Hepatic stellate cell (primary cell): Measurements from ENCODE around the gene LIX1.
"Not testable (repeated sequence)": the region's sequence is repeated elsewhere in the genome, so short reads cannot be mapped to it uniquely, and the experiment has no call there.

Experiments
- DNase-seq: peaks from one replicate; pipeline ENCODE4 v3.0.0; 2011; ENCODE audit warnings: low spot score

The LIX1 gene

DNA sequence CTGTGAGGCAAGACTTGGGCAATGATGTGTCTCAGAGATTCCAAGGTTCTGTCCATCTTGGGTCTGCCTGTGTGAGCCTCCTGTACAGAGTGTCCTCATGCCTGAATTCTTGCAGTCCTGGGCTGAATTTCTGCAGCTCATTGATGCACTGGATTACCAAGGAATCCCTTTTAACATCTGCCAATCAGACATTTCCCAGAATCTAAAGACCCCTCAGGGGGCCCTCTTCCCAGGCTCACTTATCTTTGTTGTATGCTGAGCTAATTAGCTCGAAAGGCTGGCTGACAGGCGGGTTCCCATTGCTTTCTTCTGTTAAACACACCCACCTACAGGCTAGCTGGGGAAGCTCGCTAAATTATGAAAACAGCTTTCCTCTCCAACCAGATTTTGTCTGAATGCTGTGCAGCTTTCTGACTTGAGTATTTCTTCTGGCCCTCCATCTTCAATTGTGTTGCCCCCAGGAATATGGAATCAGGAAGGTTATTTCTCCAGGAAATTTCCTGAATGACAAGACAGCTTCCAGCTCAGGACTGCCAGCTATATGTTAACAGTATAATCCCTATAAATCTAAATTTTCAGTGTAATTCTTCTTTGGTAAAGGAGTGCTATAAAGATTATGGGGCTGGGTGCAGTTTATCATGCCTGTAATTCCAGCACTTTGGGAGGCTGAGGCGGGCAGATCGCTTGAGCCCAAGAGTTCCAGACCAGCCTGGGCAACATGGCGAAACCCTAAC, at the start of gene LIX1:
LIX1 (minus strand) TSS at position 91 of the 734 bp plus-strand sequence; CDS start at position 56, 35 bp downstream.
- peak; percentile 16 for DNase-seq

DNA sequence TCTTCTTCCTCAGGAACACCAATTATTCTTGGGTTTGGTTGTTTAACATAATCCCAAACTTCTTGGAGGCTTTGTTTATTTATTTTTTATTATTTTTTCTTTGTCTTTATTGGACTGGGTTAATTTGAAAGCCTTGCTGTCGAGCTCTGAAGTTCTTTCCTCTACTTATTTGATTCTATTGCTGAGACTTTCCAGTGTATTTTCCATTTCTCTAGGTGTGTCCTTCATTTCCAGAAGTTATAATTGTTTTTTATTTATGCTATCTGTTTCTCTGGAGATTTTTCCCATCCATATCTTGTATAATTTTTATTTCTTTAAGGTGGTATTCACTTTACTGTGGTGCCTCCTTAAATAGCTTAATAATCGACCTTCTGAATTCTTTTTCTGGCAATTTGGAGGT, 49.5 kb upstream of the LIX1 start:
- DNase-seq = no peak

DNA sequence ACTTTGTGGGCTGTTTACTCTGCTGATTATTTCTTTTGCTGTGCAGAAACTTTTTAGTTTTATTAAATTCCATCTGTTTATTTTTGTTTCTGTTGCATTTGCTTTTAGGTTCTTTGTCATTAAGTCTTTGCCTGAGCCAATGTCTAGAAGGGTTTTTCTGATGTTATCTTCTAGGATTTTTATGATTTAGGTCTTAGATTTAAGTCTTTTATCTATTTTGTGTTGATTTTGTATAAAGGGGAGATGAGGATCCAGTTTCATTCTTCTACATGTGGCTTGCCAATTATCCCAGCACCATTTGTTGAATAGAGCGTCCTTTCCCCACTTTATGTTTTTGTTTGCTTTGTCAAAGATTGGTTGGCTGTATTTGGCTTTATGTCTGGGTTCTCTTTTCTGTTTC, 47.1 kb upstream of the LIX1 start:
- DNase-seq = not testable (repeated sequence)

DNA sequence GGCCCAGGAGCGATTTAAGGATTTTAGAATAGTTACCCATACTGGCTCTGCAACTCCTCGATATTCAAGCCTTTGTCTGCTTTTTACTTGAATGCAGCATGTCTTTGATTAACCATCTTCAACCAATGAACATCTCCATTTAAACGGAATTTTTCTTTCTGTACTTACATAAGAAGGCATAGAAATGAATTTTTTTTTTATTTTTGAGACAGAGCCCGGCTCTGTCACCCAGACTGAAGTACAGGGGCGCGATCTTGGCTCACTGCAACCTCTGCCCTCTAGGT, 41.5 kb upstream of the LIX1 start:
- no peak for DNase-seq

DNA sequence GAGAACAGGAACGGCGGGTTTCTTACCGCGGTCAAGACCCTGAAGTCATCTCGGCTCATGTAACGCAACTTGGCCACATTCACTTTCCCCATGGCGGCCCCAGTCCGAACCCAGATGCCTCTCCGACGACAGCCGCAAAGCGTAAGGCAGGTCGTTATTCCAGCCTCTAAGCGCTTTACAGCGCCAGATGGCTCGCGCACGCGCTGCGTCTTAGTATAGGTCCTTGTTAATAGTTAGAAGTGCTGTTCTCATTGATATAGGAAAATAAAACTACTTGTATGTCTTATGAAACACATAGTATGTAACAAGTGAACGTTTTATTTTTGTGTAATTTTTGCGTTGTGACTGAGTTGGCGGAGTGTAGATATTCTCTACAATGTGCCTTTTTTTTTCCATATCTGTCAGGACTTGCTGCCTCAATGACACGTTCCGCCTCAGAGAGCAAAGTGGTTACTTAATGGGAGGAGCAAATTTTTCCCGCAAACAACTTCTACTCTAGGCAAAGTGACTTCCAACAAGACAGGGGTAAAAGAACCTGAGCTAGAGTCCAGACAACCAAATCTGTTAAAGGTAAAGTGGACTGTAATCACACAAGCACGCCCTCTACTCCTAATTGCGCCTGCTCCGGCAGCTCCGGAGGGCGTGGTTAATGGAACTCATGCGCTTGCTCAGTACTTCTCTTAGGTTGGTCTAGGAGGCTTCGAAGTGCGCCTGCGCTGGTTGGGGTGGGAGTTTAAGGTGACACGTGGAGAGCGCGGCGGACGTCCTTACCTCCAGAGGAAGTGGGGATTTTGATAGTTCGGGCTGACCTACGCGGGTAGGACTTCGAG, 40.9 kb upstream of the LIX1 start, which contains the start of gene RIOK2:
RIOK2 (minus strand) TSS at position 148 of the 830 bp plus-strand sequence; CDS start at position 92, 56 bp downstream.
- peak; percentile 78 for DNase-seq

DNA sequence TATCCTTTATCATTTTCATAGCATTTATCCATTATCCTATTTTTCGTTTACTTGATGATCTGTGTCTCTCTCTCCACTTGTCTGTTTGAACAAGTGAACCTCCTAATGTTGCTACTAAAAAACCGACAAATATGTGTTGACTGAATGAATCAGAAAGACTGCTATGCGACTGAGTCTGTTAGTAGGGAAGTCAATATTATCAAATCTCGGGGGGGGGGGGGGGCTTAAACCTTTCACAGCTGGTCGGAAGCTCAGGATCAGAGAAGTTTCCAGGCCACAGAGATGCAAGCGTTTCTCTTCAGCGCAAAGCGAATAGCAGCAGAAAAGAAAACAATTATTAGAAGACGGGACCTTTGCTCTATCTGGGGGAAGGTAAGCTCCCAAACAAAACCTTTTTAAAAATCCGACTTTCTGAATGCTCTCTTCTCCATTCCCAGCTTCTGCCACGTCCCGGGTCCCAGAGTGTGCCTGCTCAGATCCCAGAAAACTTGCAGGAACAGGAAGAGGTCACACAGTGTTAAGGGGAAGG, 40.2 kb upstream of the LIX1 start:
- DNase-seq = peak; percentile 12

DNA sequence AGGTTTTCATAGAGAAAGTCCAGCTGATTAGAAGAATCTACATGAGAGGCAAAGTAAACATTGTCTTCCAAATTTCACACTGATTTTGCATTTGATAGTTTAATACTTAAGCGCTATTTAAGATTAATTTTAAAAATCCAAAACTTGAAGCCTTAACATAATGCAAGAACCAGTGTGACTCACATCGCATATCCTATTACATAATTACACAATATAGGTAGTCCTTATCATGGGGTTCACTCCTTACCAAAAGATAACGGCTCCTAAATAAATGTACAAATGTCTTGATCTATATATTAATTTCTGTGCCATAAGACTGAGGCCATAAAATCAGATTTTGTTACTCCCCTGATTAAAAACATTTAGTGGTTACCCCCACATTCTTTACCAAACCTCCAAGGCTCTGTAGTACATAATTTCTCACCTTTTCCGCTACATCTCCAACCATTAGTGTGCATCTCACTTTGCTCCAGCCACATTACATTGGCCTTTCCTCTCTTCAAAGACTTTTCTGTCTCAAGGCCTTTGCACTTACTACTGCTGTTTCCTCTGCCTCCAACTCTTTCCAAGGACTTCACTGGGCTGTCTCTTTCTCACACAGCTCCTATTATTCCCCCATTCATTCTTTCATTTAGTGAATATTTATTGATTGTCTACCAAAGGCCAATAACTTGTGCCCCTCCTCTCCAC, 39.6 kb upstream of the LIX1 start:
- no peak for DNase-seq

DNA sequence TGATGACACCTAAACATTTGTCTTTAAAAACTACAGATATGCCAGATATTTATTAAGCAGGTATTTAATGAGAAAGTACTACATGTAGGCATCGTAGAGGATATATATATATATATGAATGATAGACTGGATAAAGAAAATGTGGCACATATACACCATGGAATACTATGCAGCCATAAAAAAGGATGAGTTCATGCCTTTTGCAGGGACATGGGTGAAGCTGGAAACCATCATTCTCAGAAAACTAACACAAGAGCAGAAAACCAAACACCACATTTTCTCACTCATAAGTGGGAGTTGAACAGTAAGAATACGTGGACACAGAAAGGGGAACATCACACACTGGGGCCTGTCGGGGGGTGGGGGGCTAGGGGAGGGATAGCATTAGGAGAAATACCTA, 37.0 kb upstream of the LIX1 start:
- DNase-seq = not testable (repeated sequence)

DNA sequence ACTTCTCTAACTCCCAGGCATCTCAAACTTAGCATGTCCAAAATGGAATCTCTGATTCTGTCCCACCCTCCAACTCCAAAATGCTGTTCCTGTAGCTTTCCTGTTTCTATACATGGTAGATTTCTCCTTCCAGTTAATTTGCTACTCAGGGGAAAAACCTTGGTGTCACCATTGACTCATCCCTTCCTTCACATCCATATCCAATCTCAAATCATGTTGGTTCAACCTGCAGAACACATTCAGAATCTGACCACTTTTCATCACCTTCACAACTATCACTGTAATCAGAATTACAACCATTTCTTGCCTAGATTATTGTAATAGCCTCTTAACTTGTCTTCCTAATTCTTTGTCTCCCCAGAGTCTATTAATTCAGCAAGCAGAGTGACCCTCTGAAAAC, 29.8 kb upstream of the LIX1 start:
- no peak for DNase-seq

DNA sequence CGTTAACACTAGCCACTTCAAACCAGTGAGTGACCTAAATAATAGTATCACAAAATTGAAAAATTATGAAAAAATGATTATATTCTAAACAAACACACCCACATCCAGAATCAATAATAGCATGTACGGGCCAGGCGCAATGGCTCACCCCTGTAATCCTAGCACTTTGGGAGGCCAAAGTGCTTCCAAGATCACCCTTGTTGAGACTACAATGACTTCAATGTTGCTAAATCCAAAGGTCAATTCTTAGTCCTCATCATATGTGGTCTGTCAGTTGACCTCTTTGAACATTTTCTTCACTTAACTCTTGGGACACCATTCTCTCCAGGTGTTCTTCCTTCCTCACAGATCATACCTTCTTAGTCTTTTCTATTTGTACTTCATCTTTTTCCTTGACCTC, 29.3 kb upstream of the LIX1 start:
- DNase-seq = no peak

DNA sequence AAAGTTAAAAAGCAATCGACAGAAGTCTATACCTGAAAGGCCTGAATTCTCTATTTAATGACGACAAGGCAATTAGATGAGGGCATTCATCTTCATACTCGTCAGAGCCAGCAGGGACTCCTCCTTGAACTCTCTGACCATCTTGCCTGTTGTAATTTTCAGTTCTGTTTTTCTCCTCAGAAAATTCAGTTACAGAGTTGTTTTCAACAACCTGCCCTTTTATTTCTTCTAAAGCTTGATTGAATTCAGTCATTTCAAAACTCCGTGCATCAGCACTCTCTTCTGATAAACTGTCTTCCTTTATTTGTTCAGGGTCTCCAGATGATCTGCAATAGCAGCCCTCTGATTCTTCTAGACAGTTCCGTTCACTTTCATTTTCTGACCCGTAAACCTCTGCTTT, 25.0 kb upstream of the LIX1 start:
- no peak for DNase-seq

DNA sequence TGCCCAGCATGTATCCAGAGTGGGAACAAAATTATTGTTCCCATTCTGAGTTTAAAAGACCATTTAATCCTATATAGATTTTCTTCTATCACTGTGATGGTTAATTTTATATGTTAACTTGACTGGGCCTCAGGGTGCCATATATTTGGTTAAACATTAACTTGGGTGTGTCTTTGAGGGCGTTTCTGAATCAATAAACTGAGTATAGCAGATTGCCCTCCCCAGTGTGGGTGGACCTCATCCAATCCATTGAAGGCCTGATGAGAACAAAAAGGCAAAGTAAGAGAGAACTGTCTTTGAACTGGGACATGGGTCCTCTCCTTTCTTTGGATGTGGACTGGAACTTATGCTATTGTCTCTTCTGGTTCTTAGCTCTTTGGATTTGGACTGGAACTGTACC, 23.3 kb upstream of the LIX1 start:
- DNase-seq = no peak

DNA sequence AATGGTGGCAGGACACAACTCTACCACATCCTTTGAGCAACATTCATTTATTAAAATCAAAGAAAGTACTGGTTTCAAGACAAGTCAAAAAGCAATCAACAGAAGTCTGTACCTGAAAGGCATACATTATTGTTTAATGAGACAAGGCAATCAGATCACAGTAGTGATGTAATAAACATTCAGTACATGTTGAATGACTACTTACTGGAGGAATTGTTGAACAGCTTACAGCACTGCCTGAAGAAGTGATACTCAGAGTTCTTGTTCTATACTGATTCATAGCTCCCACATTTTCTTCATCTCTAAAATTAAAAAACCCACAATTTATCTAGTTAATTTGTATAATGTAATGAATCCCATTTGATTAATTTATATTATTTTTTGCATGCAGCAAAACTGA, 22.4 kb upstream of the LIX1 start:
- DNase-seq = no peak

DNA sequence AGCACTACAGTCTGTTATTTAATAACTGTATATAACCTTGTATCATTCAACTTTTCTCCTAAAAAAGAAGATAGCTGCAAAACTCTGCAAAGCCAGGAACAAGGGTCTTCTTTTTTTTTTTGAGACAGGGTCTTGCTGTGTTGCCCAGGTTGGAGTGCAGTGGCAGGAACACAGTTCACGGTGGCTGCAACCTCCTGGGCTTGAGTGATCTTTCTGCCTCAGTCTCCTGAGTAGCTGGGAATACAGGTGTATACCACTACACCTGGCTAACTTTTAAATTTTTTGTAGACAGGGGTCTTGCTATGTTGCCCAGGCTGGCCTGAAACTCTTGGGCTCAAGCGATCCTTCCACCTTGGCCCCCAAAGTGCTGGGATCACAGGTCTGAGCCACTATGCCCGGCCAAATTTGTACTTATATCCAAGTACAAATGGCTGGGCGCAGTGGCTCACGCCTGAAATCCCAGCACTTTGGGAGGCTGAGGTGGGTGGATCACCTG, 21.4 kb upstream of the LIX1 start:
- no peak for DNase-seq

DNA sequence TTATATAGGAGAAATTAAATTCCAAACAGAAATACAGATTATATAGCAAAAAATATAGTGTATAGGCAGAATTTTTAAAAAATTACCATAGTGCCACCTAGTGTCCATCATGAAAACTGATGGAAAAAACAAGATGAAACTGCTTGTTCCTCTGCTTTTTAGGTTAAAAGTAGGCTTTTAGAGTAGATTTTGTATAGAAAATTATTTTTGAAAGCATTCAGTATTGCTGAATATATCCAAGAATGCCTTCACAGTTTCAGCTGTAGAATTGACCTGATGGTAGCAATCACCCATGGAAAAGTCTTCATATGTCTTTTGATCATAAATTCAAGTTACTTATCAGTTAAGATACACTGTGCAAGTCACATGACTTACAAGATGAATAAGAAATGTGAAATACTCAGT, 21.0 kb upstream of the LIX1 start:
- no peak for DNase-seq

DNA sequence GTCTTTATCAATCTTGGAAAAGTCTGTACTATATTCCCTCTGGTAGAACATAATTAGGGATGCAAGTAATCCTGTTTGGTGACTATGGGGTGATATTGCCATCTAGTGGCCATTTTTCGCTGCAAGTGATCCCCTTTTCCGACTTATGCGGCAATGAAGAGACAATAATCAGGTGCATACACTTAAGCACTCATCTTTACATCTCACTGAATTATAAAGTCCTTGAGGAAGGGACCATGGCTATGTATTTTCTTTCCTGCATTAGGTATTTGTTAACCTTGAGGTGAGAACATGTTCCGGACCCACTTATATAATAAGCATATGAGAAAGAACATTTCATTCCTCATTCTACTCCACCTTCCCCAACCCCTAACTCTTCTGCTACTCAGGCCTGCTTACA, 19.6 kb upstream of the LIX1 start:
- peak; percentile 10 for DNase-seq

DNA sequence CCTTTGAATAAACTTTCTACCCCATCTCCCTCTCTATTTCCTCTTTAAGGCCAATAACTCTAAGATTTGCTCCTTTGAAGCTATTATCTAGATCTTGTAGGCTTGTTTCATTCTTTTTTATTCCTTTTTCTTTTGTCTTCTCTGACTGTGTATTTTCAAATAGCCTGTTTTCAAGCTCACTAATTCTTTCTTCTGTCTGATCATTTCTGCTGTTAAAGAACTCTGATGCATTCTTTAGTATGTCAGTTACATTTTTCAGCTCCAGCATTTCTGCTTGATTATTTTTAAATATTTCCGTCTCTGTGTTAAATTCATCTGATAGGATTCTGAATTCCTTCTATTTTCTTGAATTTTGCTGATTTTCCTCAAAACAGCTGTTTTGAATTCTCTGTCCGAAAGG, 15.3 kb upstream of the LIX1 start:
- DNase-seq = no peak

DNA sequence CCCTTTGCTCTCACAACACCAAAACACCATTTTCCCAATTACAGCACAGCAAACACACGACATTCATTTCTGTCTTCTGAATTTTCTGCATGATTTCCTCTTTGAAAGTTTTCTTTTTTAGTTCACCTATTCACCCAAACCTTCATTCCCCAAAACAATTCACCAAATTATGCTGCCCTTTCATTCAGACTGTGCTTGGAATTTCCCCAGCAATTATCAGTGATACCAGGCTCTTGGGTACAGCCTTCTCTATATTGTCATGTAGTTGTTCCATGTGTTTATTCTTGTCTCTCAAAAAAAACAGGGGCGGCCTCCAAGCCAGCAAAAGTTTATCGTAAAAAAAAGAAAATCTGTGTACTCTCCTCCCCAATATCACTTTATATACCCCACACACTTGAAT, 9.0 kb upstream of the LIX1 start:
- DNase-seq = no peak

DNA sequence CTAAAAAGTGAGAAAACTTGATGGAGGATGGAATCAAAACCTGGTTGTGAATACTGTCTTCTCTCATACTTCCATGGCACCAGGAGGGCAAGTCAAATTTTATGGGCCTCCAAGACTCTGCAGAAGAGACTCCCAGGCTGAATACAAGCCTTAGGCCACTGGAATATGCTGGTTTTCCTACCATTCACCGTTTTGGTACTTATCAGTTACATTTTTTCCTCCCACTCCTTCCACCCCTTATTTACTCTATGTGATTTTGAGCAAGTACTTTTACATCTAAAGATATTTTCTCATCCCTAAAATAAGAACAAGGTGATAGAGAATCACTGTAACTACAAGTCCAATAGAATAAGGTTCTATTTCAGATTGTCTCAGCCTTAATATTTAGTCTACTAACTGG, 8.0 kb upstream of the LIX1 start:
- DNase-seq = no peak

DNA sequence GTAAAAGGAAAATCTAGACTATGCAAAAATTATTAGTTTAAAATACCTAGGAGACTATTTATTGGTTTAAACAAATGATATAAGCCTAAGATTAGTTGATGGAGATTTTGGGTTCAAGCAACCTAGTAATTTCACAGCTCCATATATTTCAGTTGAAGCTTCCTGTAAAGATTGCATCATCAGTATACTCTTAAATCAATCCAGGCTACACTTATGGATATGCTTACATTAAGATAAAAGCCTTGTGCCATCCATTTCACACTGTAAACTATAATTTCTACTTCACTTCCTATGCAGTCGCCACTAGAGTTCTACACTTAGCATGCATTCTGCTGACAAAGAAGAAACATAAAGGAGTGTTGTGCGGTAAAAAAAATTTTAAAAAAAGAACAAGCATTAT, 7.3 kb upstream of the LIX1 start:
- DNase-seq = no peak

DNA sequence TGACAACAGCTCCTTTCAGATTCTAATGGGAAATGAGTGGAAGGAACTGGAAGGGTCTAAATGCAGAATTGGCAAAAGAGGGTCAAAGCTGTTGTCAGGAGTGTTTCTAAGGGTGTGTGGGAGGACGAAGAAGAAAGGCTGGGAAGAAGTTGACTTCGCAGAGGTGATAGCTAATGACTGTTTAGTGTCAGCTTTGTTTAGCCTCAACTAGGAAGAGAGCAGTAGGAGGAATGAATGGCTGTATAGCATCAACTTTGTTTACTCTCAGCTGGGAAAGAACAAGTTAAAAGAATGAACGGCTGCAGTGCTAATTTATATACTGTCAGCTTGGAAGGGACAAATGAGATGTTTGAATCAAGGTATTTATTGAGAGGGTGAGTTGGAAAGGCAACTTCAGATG, 5.9 kb upstream of the LIX1 start:
- DNase-seq = no peak

DNA sequence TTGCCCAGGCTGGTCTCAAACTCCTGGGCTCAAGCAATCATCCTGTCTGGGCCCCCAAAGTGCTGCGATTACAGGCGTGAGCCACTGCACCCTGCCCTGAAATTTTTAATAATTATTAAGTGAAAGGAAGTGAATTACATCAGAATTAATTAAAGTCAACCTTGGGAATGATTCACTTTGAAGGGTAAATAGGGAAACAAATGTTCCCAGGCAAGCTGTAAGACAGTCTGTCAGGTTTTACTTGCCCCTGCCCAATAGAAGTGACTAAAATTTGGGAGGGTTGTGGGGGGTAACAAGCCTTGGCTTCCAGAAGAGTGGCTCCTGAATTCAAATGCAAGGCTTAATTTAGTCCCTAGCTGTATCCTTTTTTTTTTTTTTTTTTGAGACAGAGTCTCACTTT, 1.3 kb upstream of the LIX1 start:
- DNase-seq = no peak

DNA sequence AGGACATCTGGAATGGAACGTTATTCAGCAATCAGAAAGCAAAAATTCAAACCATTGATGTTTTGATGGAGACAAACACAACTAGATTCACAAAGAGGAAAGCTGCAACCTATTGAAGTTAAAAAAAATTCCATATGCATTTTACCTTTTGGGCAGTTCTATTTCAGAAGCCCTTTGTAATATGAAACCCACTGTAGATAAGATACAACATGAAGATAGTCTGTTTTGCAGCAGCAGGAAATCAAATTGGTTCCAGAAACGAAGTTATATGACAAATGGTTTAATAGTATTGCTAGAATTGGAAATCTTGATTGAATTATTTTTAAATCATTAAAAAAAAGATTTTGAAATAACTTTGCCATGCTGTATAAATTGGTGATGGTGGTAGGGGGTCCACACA, 872 bp downstream of the LIX1 start:
- DNase-seq = no peak
